Panc1 (cell line): ENCODE measurements around the gene LEKR1. TPM values are rescaled to one million over a fixed set of nuclear protein-coding genes. Genes with fewer than 3 reads are reported as not detected.
"Not testable (repeated sequence)": the region's sequence is repeated elsewhere in the genome, so short reads cannot be mapped to it uniquely, and the experiment has no call there.

ENCODE experiments used
- ATAC-seq: fragments of 200-7000 bp; cut with Tn5 transposase; 2 replicates; pipeline ENCODE4 v1.9.1; 2020; ENCODE audit warnings: mild to moderate bottlenecking, moderate library complexity
- BruUV-seq: library from RNA; stranded (reverse); fragments of 400-500 nt; replicated peaks from 2 replicates; lab custom pipeline; 2021; lab: Mats Ljungman, UMichigan
- CTCF ChIA-PET: fragments of 300-600 bp; sonication (Branson Sonifier 250); formaldehyde crosslinking; loops from one replicate; lab custom pipeline; 2022; ENCODE audit warnings: antibody characterized with exemption; lab: Charles Lee
- POLR2A ChIA-PET: fragments of 300-600 bp; sonication (Branson Sonifier 250); formaldehyde crosslinking; loops from one replicate; lab custom pipeline; 2022; ENCODE audit warnings: antibody characterized with exemption; lab: Charles Lee
- DNase-seq: peaks from one replicate; pipeline ENCODE4 v3.0.0-alpha.2; 2010; ENCODE audit warnings: low read depth, low spot score
- H3K27ac ChIP-seq: 2 replicates; pipeline ENCODE4 v1.5.1; 2011; ENCODE audit warnings: mild to moderate bottlenecking, low read length, inconsistent platforms
- H3K27me3 ChIP-seq: fragments of 200-500 bp; sonication (Bioruptor generic); 2 replicates; pipeline ENCODE4 v1.6.0; 2014; ENCODE audit warnings: low read length, inconsistent platforms; ENCODE audit not compliant: control insufficient read depth, insufficient read depth
- H3K36me3 ChIP-seq: fragments of 200-500 bp; sonication (Bioruptor generic); 2 replicates; pipeline ENCODE4 v1.5.1; 2014; ENCODE audit warnings: inconsistent platforms, mild to moderate bottlenecking, low read length, moderate library complexity; ENCODE audit not compliant: control insufficient read depth, insufficient read depth
- H3K4me1 ChIP-seq: 2 replicates; pipeline ENCODE4 v1.5.1; 2011; ENCODE audit warnings: inconsistent platforms, mild to moderate bottlenecking, low read length, moderate library complexity; ENCODE audit not compliant: control insufficient read depth, insufficient read depth
- H3K4me3 ChIP-seq, 2 experiments: 2 replicates each; pipeline ENCODE4 v1.5.1; 2011 to 2012; ENCODE audit warnings: low read depth in 2 of 2, low read length in 2 of 2, mild to moderate bottlenecking in 2 of 2, inconsistent platforms in 1 of 2, moderate library complexity in 1 of 2
- H3K9me3 ChIP-seq: fragments of 200-500 bp; sonication (Bioruptor generic); 2 replicates; pipeline ENCODE4 v1.5.1; 2014; ENCODE audit warnings: low read depth, mild to moderate bottlenecking, inconsistent platforms, low read length, moderate library complexity; ENCODE audit not compliant: control insufficient read depth, insufficient read depth
- POLR2AphosphoS5 ChIP-seq: IDR thresholded peaks from 2 replicates; pipeline ENCODE4 v1.6.1; 2012; ENCODE audit warnings: mild to moderate bottlenecking, low read depth, low read length, moderate library complexity
- REST ChIP-seq, 2 experiments: IDR thresholded peaks; 2 replicates each; pipeline ENCODE4 v1.6.1; 2011 to 2012; ENCODE audit warnings: low read depth in 2 of 2, control low read depth in 1 of 2, low read length in 1 of 2, mild to moderate bottlenecking in 1 of 2, moderate library complexity in 1 of 2; ENCODE audit not compliant: insufficient read depth in 1 of 2
- SIN3A ChIP-seq: IDR thresholded peaks from 2 replicates; pipeline ENCODE4 v1.6.1; 2012; ENCODE audit warnings: low read depth, mild to moderate bottlenecking, low read length, moderate library complexity, borderline replicate concordance; ENCODE audit not compliant: insufficient read depth
- TCF7L2 ChIP-seq: IDR thresholded peaks from 2 replicates; pipeline ENCODE4 v1.6.1; 2011; ENCODE audit warnings: mild to moderate bottlenecking, low read depth, low read length, inconsistent platforms
- in situ Hi-C: cut with HindIII; loops from 2 replicates; pipeline ENCODE4 v1.10.0; 2016; ENCODE audit warnings: low sequenced_read_pairs, low pct_unique_long_range_greater_than_20kb
- intact Hi-C: fragments of 100-400 bp; cut with micrococcal nuclease; formaldehyde crosslinking; loops from one replicate; pipeline ENCODE4 v1.10.0; 2022; ENCODE audit not compliant: unreplicated experiment
- total RNA-seq: library from RNA; stranded (reverse); gene quantifications from one replicate; pipeline ENCODE4 v1.2.1, GENCODE V29; 2021; ENCODE audit not compliant: unreplicated experiment
- TF ChIP-seq, protein P1 (sequence below): fragments of 450-650 bp; IDR thresholded peaks from 2 replicates; pipeline ENCODE4 v1.5.1; 2017; ENCODE audit warnings: mild to moderate bottlenecking

The LEKR1 gene
- total RNA-seq, 1 experiment from 2014 or later: not detected

- Histone ChIP-seq H3K9me3 (no peaks in the 10 kb centered on the region), H3K27me3 (no peaks in the 10 kb centered on the region), H3K36me3 (no peaks in the 10 kb centered on the region), H3K4me1 (no peaks in the 10 kb centered on the region), H3K27ac (no peak overlapping the region), H3K4me3 (no peak overlapping the region)
- no TSS peak for BruUV-seq
- ATAC-seq (no peak), DNase-seq (no peak)
- in situ Hi-C loops (no loop called here), intact Hi-C loops (no loop called here)
- ChIA-PET POLR2A (no interaction called here), CTCF (no interaction called here)
- TF ChIP-seq POLR2AphosphoS5: no peak
These were observed 82.2 kb downstream of the LEKR1 start for GRCh38 chr3:156908398-156908797.

DNA sequence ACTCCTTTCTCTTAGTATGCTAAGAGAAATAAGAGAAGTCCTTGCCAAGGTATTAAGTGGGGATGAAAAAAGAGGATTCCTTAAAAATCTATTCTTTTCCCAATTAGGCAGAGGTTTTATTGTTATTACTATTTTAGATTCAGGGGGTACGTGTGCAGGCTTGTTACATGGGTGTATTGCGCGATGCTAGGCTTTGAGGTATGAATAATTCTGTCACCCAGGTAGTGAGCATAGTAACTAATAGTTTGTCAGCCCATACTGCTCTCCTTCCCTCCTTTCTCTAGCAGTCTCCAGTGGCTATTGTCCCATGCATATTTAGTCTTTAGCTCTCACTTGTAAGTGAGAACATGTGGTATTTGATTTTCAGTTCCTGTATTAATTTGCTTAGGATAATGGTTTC, 83.9 kb downstream of the LEKR1 start:
- no peaks in the 10 kb centered on the region for H3K27me3 ChIP-seq
- no peaks in the 10 kb centered on the region for H3K9me3 ChIP-seq
- no peaks in the 10 kb centered on the region for H3K4me1 ChIP-seq
- ATAC-seq (no peak), DNase-seq (no peak)
- intact Hi-C loops (no loop called here), in situ Hi-C loops (no loop called here)
- ChIA-PET POLR2A (no interaction called here), CTCF (no interaction called here)
- H3K4me3 ChIP-seq: no peak overlapping the region
- no peak overlapping the region for H3K27ac ChIP-seq
- TF ChIP-seq REST (IDR thresholded peaks at IDR 0.05; ENCODE audit: insufficient read depth in 1 of 2, low read depth in 2 of 2, low read length in 1 of 2) (no peak), TCF7L2 (no peak), SIN3A (no peak), POLR2AphosphoS5 (no peak)
- TF ChIP-seq, protein P1, sequence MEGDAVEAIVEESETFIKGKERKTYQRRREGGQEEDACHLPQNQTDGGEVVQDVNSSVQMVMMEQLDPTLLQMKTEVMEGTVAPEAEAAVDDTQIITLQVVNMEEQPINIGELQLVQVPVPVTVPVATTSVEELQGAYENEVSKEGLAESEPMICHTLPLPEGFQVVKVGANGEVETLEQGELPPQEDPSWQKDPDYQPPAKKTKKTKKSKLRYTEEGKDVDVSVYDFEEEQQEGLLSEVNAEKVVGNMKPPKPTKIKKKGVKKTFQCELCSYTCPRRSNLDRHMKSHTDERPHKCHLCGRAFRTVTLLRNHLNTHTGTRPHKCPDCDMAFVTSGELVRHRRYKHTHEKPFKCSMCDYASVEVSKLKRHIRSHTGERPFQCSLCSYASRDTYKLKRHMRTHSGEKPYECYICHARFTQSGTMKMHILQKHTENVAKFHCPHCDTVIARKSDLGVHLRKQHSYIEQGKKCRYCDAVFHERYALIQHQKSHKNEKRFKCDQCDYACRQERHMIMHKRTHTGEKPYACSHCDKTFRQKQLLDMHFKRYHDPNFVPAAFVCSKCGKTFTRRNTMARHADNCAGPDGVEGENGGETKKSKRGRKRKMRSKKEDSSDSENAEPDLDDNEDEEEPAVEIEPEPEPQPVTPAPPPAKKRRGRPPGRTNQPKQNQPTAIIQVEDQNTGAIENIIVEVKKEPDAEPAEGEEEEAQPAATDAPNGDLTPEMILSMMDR: no peak
- H3K36me3 ChIP-seq: no peaks in the 10 kb centered on the region
- BruUV-seq: no TSS peak

DNA sequence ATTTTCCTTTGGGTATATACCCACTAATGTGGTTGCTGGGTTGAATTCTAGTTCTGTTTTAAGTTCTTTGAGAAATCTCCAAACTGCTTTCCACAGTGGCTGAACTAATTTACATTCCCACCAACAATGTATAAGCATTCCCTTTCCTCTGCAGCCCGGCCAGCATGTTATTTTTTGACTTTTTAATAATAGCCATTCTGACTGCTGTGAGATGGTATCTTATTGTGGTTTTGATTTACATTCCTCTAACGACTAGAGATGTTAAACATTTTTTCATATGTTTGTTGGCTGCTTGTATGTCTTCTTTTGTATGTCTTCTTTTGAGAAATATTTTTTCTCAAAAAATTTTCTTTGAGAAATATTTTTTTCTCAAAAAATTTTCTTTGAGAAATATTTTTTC, 84.7 kb downstream of the LEKR1 start:
- intact Hi-C loops, H3K4me1 ChIP-seq, H3K36me3 ChIP-seq, H3K4me3 ChIP-seq, POLR2A ChIA-PET, in situ Hi-C loops, H3K27ac ChIP-seq, CTCF ChIA-PET, BruUV-seq, DNase-seq, ATAC-seq, H3K9me3 ChIP-seq, H3K27me3 ChIP-seq: not testable (repeated sequence)

GRCh38 chr3:156914300-156914699, 88.1 kb downstream of the LEKR1 start:
- in situ Hi-C loops, CTCF ChIA-PET, H3K4me1 ChIP-seq, ATAC-seq, H3K4me3 ChIP-seq, H3K36me3 ChIP-seq, H3K27me3 ChIP-seq, H3K27ac ChIP-seq, BruUV-seq, intact Hi-C loops, DNase-seq, H3K9me3 ChIP-seq, POLR2A ChIA-PET: not testable (repeated sequence)
